Gastroesophageal sphincter (tissue), 4 donors: ENCODE data around the gene HELZ. TPM values are rescaled to one million over a fixed set of nuclear protein-coding genes. Genes with fewer than 3 reads are reported as not detected.
A peak's percentile ranks its signal among the peaks of the same experiment; 100 is the strongest.

Experiments used
- ATAC-seq: fragments of 150-250 bp; one replicate; pipeline ENCODE4 v1.9.1; 2016; ENCODE audit warnings: mild to moderate bottlenecking, moderate library complexity
- H3K27ac ChIP-seq, 4 donors: fragments of 200-600 bp; sonication (generic) in 3 of 4; 1 replicate in 3 of 4; 2 replicates in 1 of 4; pipeline ENCODE4 v1.5.1; 2016 to 2019
- H3K27me3 ChIP-seq: fragments of 200-600 bp; sonication (generic); one replicate; pipeline ENCODE4 v1.5.1; 2019
- H3K36me3 ChIP-seq, 2 donors: fragments of 200-600 bp; sonication (generic); one replicate each; pipeline ENCODE4 v1.5.1; 2019; ENCODE audit warnings: control low read depth in 1 of 2
- H3K4me1 ChIP-seq, 3 donors: fragments of 200-600 bp; sonication (generic); 1 replicate in 2 of 3; 2 replicates in 1 of 3; pipeline ENCODE4 v1.5.1; 2016 to 2019; ENCODE audit warnings: control low read depth in 2 of 3
- H3K4me3 ChIP-seq, 2 donors: fragments of 200-600 bp; sonication (generic); one replicate each; pipeline ENCODE4 v1.5.1; 2019; ENCODE audit warnings: mild to moderate bottlenecking in 1 of 2, moderate library complexity in 1 of 2
- H3K9me3 ChIP-seq, 3 donors: fragments of 200-600 bp; sonication (generic); one replicate each; pipeline ENCODE4 v1.5.1; 2017 to 2019; ENCODE audit warnings: control low read depth in 2 of 3
- EP300 ChIP-seq: sonication (generic); formaldehyde crosslinking; IDR thresholded peaks from one replicate; pipeline ENCODE4 v1.6.1; 2017; ENCODE audit warnings: antibody characterized with exemption, mild to moderate bottlenecking
- POLR2A ChIP-seq, 2 donors: fragments of 450-650 bp; IDR thresholded peaks; one replicate each; pipeline ENCODE4 v1.6.1; 2017; ENCODE audit warnings: antibody characterized with exemption in 2 of 2, mild to moderate bottlenecking in 2 of 2, moderate library complexity in 1 of 2
- POLR2AphosphoS5 ChIP-seq: sonication (generic); formaldehyde crosslinking; IDR thresholded peaks from one replicate; pipeline ENCODE4 v1.6.1; 2017; ENCODE audit warnings: antibody characterized with exemption
- WGBS, 2 donors: methylation state at CpG; one replicate each; pipeline ENCODE4 v1.1.5; 2018; ENCODE audit warnings: low coverage in 1 of 2; 5-methylcytosine and 5-hydroxymethylcytosine counted together
- total RNA-seq, 4 donors: library from RNA; depleted of rRNA; stranded (reverse); fragments of >200 nt; gene quantifications; one replicate each; pipeline ENCODE4 v1.1.0, GENCODE V29; 2016
- TF ChIP-seq, protein P1 (sequence below), 4 experiments: fragments of 200-600 bp in 2 of 4; fragments of 450-650 bp in 2 of 4; sonication (generic) in 1 of 4; IDR thresholded peaks; one replicate each; pipeline ENCODE4 v1.5.1; 2017 to 2019; ENCODE audit warnings: antibody characterized with exemption in 4 of 4, mild to moderate bottlenecking in 2 of 4, moderate library complexity in 2 of 4

The HELZ gene
- total RNA-seq, 4 donors from 2014 or later = 43.7 to 70.2 (median 58.3) TPM

DNA sequence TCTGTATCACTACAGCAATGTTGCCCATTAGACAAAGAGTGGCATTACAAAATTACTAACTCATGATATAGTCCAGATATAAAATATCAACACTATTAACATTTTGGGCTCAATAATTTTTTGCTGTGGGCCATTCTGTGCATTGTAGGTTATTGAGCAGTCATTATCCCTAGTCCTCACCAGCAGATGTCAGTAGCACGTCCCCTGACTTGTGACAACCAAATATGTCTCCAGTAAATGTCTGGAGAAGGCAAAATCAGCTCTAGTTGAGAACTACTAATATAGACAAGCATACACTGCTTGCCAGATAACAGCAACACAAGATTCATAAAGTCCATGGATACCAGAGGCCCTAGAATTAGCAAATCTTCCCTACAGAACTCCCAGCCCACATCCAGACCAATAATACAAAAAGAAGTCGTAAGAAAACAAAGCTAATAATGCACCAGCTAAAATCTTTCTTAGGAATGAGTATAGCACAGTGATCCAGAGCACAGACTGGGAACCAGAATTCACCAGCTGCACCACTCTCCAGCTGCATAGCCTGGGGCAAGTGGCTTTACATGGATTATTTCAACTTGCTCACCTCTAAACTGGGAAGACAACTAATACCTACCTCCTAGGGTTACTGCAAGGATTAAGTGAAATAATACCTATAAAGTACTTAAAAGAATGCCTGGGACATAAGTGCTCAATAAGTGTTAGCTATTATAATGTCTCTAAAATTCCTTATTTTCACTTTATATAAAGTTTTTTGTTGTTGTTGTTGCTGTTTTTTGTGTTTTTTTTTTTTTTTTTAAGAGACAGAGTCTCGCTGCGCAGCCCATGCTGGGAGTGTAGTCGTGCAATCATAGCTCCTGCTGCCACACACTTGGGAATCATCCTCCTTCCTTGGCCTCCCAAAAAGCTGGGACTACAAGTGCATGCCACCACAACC, 23.7 kb downstream of the HELZ start:
- Histone ChIP-seq H3K27me3 (no peaks in the 10 kb centered on the region), H3K9me3 (no peaks in the 10 kb centered on the region), H3K36me3 (peaks cover 0 to 23% of the 10 kb centered on the region in 2 donors), H3K4me3 (no peak overlapping the region), H3K27ac (no peak overlapping the region), H3K4me1 (peaks cover 0 to 35% (median 0%) of the 10 kb centered on the region in 3 donors)
- ATAC-seq = no peak
- TF ChIP-seq, protein P1, sequence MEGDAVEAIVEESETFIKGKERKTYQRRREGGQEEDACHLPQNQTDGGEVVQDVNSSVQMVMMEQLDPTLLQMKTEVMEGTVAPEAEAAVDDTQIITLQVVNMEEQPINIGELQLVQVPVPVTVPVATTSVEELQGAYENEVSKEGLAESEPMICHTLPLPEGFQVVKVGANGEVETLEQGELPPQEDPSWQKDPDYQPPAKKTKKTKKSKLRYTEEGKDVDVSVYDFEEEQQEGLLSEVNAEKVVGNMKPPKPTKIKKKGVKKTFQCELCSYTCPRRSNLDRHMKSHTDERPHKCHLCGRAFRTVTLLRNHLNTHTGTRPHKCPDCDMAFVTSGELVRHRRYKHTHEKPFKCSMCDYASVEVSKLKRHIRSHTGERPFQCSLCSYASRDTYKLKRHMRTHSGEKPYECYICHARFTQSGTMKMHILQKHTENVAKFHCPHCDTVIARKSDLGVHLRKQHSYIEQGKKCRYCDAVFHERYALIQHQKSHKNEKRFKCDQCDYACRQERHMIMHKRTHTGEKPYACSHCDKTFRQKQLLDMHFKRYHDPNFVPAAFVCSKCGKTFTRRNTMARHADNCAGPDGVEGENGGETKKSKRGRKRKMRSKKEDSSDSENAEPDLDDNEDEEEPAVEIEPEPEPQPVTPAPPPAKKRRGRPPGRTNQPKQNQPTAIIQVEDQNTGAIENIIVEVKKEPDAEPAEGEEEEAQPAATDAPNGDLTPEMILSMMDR (IDR thresholded peaks at IDR 0.05) = peak; percentile 22 to 43 (median 37)
- no peak for TF ChIP-seq EP300
- 75 to 76% methylated on average over 4 to 5 of the region's 5 CpGs for WGBS, 2 donors

DNA sequence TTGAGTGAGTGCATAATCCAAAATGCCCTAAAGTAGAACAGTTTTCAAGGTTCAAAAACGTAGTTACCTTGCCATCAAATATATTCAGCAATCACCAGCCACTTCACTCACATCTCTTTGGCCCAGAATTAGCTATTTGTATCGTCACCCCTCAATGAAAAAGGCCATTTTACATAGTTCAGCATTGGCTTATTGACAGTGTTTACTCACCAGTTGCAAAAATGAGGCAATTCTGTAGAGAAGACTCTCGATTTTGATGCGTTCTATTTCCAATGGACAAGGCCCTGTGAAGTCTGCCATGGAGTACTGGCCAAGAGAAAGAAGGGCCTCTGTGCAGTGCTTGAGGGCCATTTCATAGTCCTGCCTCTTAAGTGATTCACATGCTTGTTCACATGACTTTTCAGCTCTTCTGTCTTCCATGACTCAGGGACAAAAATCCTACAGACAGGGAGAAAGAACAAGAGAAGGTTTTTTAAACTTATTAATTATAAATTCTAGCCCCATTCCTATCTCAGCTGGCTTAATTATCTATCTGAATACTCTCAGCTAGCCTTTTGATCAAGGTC, 26.5 kb downstream of the HELZ start:
- H3K9me3 ChIP-seq = no peaks in the 10 kb centered on the region
- WGBS, 2 donors = 71 to 84% methylated on average over 3 to 4 of the region's 4 CpGs
- H3K4me1 ChIP-seq = peaks cover 0 to 44% (median 0%) of the 10 kb centered on the region in 3 donors
- peaks cover 0 to 40% of the 10 kb centered on the region in 2 donors for H3K36me3 ChIP-seq
- TF ChIP-seq EP300 (no peak), POLR2A (IDR thresholded peaks at IDR 0.05) (no peak), POLR2AphosphoS5 (no peak)
- TF ChIP-seq, protein P1 (IDR thresholded peaks at IDR 0.05) = no peak
- no peak overlapping the region for H3K4me3 ChIP-seq
- no peak for ATAC-seq
- no peak overlapping the region for H3K27ac ChIP-seq
- no peaks in the 10 kb centered on the region for H3K27me3 ChIP-seq

DNA sequence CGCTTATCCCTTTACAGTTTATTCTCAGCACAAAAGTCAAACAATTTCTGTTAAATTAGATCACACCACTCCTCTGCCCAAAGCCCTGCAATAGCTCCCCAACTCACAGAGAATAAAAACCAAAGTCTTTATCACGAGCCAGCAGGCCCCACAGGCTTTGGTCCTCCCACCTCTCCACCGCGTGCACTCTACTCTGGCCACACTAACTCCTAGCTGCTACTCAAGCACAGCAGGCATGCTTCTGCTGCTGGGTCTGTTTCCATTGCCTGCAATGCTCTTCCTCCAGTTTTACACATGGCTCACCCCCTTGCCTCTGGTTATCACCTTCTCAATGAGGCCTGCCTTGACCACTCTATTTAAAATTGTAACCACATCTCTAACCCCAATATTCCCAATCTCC, 27.6 kb downstream of the HELZ start:
- WGBS, 2 donors = 73 to 87% methylated on average over 2 to 4 of the region's 4 CpGs
- Histone ChIP-seq H3K36me3 (peaks cover 0 to 40% of the 10 kb centered on the region in 2 donors), H3K4me1 (peaks cover 0 to 54% (median 6%) of the 10 kb centered on the region in 3 donors), H3K27me3 (no peaks in the 10 kb centered on the region), H3K4me3 (no peak overlapping the region), H3K27ac (no peak overlapping the region), H3K9me3 (no peaks in the 10 kb centered on the region)
- ATAC-seq = no peak
- TF ChIP-seq, protein P1 (IDR thresholded peaks at IDR 0.05) = no peak
- TF ChIP-seq EP300 (no peak), POLR2A (IDR thresholded peaks at IDR 0.05) (no peak), POLR2AphosphoS5 (no peak)

DNA sequence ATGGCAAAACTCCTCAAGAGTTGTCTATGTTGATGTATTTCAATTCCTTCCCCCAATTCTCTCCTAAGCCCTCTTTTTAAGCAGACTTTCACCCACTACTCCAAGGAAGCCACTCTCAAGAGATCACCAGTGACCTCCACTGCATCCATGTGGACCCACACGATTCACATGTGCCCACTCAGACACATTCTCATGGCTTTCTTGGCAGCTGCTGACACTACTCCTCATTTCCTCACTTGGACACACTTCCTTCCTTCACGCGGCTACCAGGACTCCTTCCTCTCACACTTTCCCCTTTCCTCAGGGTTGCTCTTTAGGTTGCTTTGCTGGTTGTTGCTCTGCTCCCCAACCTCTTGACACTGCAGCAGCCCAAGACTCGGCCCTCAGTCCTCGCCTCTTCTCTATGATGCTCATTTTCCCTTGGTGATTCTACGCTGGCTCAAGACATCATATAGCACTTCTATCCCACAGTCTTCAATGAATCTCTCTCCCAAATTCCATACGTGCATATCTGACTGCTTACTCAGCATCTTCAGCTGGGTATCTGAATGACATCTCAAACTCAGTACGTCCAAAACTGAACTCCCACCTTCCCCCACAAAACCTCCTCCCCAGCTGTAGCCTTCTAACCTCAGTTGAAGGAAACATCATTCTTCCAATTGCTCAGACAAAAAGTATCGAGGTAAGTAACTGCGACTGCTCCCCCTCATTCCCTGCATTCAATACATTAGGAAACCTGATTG, 28.2 kb downstream of the HELZ start:
- TF ChIP-seq EP300 = no peak
- TF ChIP-seq POLR2AphosphoS5 = no peak
- no peak for TF ChIP-seq POLR2A (IDR thresholded peaks at IDR 0.05)
- no peak overlapping the region for H3K27ac ChIP-seq

DNA sequence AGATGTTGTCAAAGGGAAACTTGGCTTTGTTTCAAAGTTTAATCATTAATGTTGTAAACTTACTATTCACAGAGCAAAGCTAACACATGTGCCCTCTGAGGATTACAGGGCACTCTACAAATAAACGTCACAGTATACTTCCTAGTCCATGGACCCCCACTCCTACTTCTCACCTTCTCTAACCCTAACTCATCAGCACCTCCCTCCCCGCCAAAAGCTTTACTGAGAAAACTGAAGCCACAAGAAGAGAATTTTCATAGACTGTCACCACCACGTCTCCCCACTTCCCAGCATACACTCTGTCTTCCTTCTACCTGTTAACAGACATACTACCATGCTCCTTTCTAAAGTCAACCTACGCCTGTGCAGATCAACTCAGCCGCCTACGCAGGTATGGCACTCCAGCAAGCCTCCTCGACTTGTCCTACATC, 29.0 kb downstream of the HELZ start:
- Histone ChIP-seq H3K27ac (no peak overlapping the region), H3K36me3 (peaks cover 0 to 40% of the 10 kb centered on the region in 2 donors), H3K4me1 (peaks cover 0 to 54% (median 6%) of the 10 kb centered on the region in 3 donors), H3K9me3 (no peaks in the 10 kb centered on the region), H3K27me3 (no peaks in the 10 kb centered on the region), H3K4me3 (no peak overlapping the region)
- no peak for TF ChIP-seq POLR2AphosphoS5
- no peak for TF ChIP-seq POLR2A (IDR thresholded peaks at IDR 0.05)
- TF ChIP-seq EP300 = no peak
- TF ChIP-seq, protein P1 (IDR thresholded peaks at IDR 0.05) = no peak
- 69 to 82% methylated on average over 4 to 7 of the region's 7 CpGs for WGBS, 2 donors
- no peak for ATAC-seq

More for the DNA sequence above, 28.2 kb downstream of the HELZ start:
- H3K4me3 ChIP-seq = no peak overlapping the region
- H3K9me3 ChIP-seq = no peaks in the 10 kb centered on the region
- H3K36me3 ChIP-seq = peaks cover 0 to 40% of the 10 kb centered on the region in 2 donors
- ATAC-seq = no peak
- 82 to 87% methylated on average over 10 of the region's 10 CpGs for WGBS, 2 donors
- peaks cover 0 to 57% (median 6%) of the 10 kb centered on the region in 3 donors for H3K4me1 ChIP-seq
- H3K27me3 ChIP-seq = no peaks in the 10 kb centered on the region
